Transverse colon (tissue), 4 donors: Measurements from ENCODE around the gene CBR1. TPM values are rescaled to one million over a fixed set of nuclear protein-coding genes. Genes with fewer than 3 reads are reported as not detected.
"Not testable (repeated sequence)": the region's sequence is repeated elsewhere in the genome, so short reads cannot be mapped to it uniquely, and the experiment has no call there.

Source experiments
- DNase-seq: peaks from one replicate; pipeline ENCODE4 v3.0.0-alpha.2; 2019
- H3K27ac ChIP-seq, 4 donors: fragments of 200-600 bp; sonication (generic); 2 replicates each; pipeline ENCODE4 v1.5.1; 2016 to 2018; ENCODE audit warnings: inconsistent platforms in 4 of 4
- H3K27me3 ChIP-seq: fragments of 200-600 bp; sonication (generic); 2 replicates; pipeline ENCODE4 v1.5.1; 2017; ENCODE audit warnings: inconsistent platforms
- H3K36me3 ChIP-seq, 4 donors: fragments of 200-600 bp; sonication (generic); 2 replicates each; pipeline ENCODE4 v1.5.1; 2017 to 2019; ENCODE audit warnings: inconsistent platforms in 4 of 4
- H3K4me1 ChIP-seq, 4 donors: fragments of 200-600 bp; sonication (generic); 2 replicates each; pipeline ENCODE4 v1.5.1; 2017 to 2020; ENCODE audit warnings: inconsistent platforms in 4 of 4
- H3K4me3 ChIP-seq, 4 donors: fragments of 200-600 bp; sonication (generic); 1 replicate in 1 of 4; 2 replicates in 3 of 4; pipeline versions ENCODE4 v1.5.1 to v1.6.1; 2017 to 2019; ENCODE audit warnings: inconsistent platforms in 4 of 4
- H3K9me3 ChIP-seq, 2 donors: fragments of 200-600 bp; sonication (generic); 2 replicates each; pipeline ENCODE4 v1.5.1; 2017 to 2019; ENCODE audit warnings: inconsistent platforms in 2 of 2
- CTCF ChIP-seq, 5 experiments: fragments of 200-600 bp in 3 of 5; fragments of 450-650 bp in 2 of 5; sonication (generic) in 3 of 5; IDR thresholded peaks; 1 replicate in 2 of 5; 2 replicates in 3 of 5; pipeline ENCODE4 v1.5.1; 2016 to 2017; ENCODE audit warnings: antibody characterized with exemption in 5 of 5, inconsistent platforms in 3 of 5, mild to moderate bottlenecking in 2 of 5, moderate library complexity in 1 of 5
- EP300 ChIP-seq: sonication (generic); formaldehyde crosslinking; IDR thresholded peaks from one replicate; pipeline ENCODE4 v1.6.1; 2017; ENCODE audit warnings: antibody characterized with exemption, low read depth
- POLR2A ChIP-seq: fragments of 450-650 bp; IDR thresholded peaks from one replicate; pipeline ENCODE4 v1.6.1; 2016; ENCODE audit warnings: antibody characterized with exemption, mild to moderate bottlenecking, moderate library complexity
- POLR2AphosphoS5 ChIP-seq, 3 donors: sonication (generic); formaldehyde crosslinking; IDR thresholded peaks; one replicate each; pipeline ENCODE4 v1.6.1; 2016; ENCODE audit warnings: antibody characterized with exemption in 3 of 3
- WGBS, 2 donors: methylation state at CpG; one replicate each; pipeline ENCODE4 v1.1.5; 2018; ENCODE audit warnings: low coverage in 1 of 2; 5-methylcytosine and 5-hydroxymethylcytosine counted together
- in situ Hi-C, 4 donors: fragments of 200-750 bp; cut with MboI; loops; one replicate each; pipeline versions ENCODE4 v1.15.0 to v1.15.1; 2017; ENCODE audit warnings: low sequenced_read_pairs in 3 of 4, low pct_ligation_motif_present in 1 of 4, low pct_unique_long_range_greater_than_20kb in 1 of 4
- intact Hi-C: fragments of 100-400 bp; cut with DNase I; formaldehyde crosslinking; loops from one replicate; pipeline ENCODE4 v1.15.1; 2023; ENCODE audit warnings: low total_unique reads
- total RNA-seq, 4 donors: library from RNA; depleted of rRNA; stranded (reverse); fragments of >200 nt; gene quantifications; one replicate each; pipeline ENCODE4 v1.1.0, GENCODE V29; 2016

CBR1 gene
- total RNA-seq, 4 donors from 2014 or later = 277 to 625 (median 324) TPM

DNA sequence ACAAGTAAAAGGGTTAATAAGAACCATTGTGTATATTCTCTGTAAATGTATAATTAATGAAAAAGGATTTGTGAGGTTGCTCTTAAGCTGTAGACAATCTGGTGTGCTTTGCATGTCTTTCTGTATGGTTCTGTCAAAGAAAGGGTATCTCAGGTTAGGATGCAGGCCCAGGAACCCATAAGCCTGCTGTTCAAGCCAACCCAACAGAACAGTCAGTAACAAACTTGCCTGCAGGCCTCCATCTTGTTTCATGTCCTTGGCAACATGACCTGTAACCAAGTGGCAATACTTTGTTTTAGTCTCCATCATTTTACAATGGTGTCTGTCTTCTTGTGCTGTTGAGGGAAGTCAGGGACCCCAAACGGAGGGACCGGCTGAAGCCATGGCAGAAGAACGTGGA is 29.2 kb downstream of the CBR1 start:
- Histone ChIP-seq H3K4me1 (peaks cover 0 to 7% (median 0%) of the 10 kb centered on the region in 4 donors), H3K27me3 (no peaks in the 10 kb centered on the region), H3K9me3 (peaks cover 0 to under 1% of the 10 kb centered on the region in 2 donors), H3K36me3 (no peaks in the 10 kb centered on the region), H3K4me3 (no peak overlapping the region), H3K27ac (no peak overlapping the region)
- 97% methylated on average over 3 of the region's 3 CpGs; no CpG with 5 or more reads in 1 of the 2 donors for WGBS, 2 donors
- DNase-seq = no peak
- TF ChIP-seq CTCF (IDR thresholded peaks at IDR 0.05) = no peak
- no peak for TF ChIP-seq EP300
- TF ChIP-seq POLR2AphosphoS5 (IDR thresholded peaks at IDR 0.05) = no peak
- TF ChIP-seq POLR2A = no peak
- in situ Hi-C loops = no loop called here
- intact Hi-C loops = no loop called here

GRCh38 chr21:36099695-36100211 is 29.9 kb downstream of the CBR1 start:
- WGBS, 2 donors = 73 to 77% methylated on average over 3 to 13 of the region's 13 CpGs
- H3K9me3 ChIP-seq, H3K4me3 ChIP-seq, in situ Hi-C loops, DNase-seq, H3K27ac ChIP-seq, H3K36me3 ChIP-seq, H3K27me3 ChIP-seq, intact Hi-C loops: not testable (repeated sequence)
- H3K4me1 ChIP-seq = peaks cover 0 to 11% (median 2%) of the 10 kb centered on the region in 4 donors

DNA sequence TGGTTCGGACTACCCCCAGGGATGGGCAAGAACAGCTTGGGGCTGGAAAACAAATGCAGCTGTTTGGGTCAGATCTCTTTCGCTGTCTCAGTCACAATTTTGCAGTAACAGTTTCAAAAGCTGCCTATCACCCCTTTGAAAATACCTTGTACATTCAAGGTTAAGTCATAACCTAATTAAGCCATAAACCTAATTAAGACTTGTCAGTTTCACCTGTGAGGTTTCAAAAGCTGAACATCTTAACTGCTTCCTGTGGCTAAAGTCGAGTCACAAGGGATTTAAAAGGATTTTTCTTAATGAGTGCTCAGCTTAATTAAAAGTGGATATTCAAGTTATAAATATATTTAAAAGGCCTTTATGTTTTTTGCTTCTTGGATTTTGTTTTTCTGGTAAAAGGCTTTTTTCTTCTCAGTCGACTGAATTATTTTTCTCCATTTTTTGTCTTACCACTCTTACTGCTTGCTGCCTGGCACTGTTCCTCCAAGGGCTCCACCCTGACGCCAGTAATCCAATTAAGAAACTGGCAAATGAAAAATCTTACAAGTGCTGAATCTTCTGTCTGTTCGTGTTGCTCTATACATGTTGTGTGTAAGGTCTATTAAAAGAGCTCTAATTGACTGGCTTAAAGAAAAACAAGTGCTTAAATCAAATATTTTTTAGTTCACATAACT is 31.3 kb downstream of the CBR1 start:
- no peak for DNase-seq
- no peak overlapping the region for H3K4me3 ChIP-seq
- peaks cover 0 to 11% (median 2%) of the 10 kb centered on the region in 4 donors for H3K4me1 ChIP-seq
- TF ChIP-seq POLR2AphosphoS5 (IDR thresholded peaks at IDR 0.05) = no peak
- TF ChIP-seq POLR2A = no peak
- TF ChIP-seq CTCF (IDR thresholded peaks at IDR 0.05) = no peak
- TF ChIP-seq EP300 = no peak
- H3K9me3 ChIP-seq = no peaks in the 10 kb centered on the region
- intact Hi-C loops (no loop called here), in situ Hi-C loops (no loop called here)
- WGBS, 2 donors = 48 to 58% methylated on average over 6 of the region's 6 CpGs
- H3K36me3 ChIP-seq = no peaks in the 10 kb centered on the region
- no peak overlapping the region for H3K27ac ChIP-seq
- peaks cover 11% of the 10 kb centered on the region for H3K27me3 ChIP-seq

GRCh38 chr21:36103434-36103833 is 33.6 kb downstream of the CBR1 start:
- intact Hi-C loops (no loop called here), in situ Hi-C loops (no loop called here)
- TF ChIP-seq EP300 (no peak), CTCF (IDR thresholded peaks at IDR 0.05) (no peak), POLR2AphosphoS5 (IDR thresholded peaks at IDR 0.05) (no peak), POLR2A (no peak)
- no peaks in the 10 kb centered on the region for H3K9me3 ChIP-seq
- H3K4me3 ChIP-seq = no peak overlapping the region
- H3K27ac ChIP-seq = no peak overlapping the region
- DNase-seq = no peak
- H3K27me3 ChIP-seq = peaks cover 14% of the 10 kb centered on the region
- H3K36me3 ChIP-seq = no peaks in the 10 kb centered on the region
- peaks cover 0 to 11% (median 2%) of the 10 kb centered on the region in 4 donors for H3K4me1 ChIP-seq
